Neural progenitor cell (in vitro differentiated cells): ENCODE measurements around the gene TRIM65. TPM values are rescaled to one million over a fixed set of nuclear protein-coding genes. Genes with fewer than 3 reads are reported as not detected.
A peak's percentile ranks its signal among the peaks of the same experiment; 100 is the strongest.

Experiments used
- DNase-seq: peaks from one replicate; pipeline ENCODE4 v3.0.0-alpha.2; 2016; ENCODE audit warnings: low spot score
- H2AFZ ChIP-seq: fragments of 200-600 bp; sonication (generic); replicated peaks from 2 replicates; pipeline ENCODE4 v1.6.1; 2016; ENCODE audit warnings: antibody characterized with exemption
- H3F3A ChIP-seq: fragments of 200-600 bp; sonication (generic); 2 replicates; pipeline ENCODE4 v1.6.1; 2016; ENCODE audit warnings: antibody characterized with exemption, low read depth
- H3K27ac ChIP-seq: fragments of 200-600 bp; sonication (generic); 2 replicates; pipeline ENCODE4 v1.5.1; 2016; ENCODE audit warnings: mild to moderate bottlenecking
- H3K27me3 ChIP-seq: fragments of 200-600 bp; sonication (generic); 2 replicates; pipeline ENCODE4 v1.6.1; 2016; ENCODE audit warnings: mild to moderate bottlenecking, moderate library complexity
- H3K36me3 ChIP-seq: fragments of 200-600 bp; sonication (generic); 2 replicates; pipeline ENCODE4 v1.5.1; 2016
- H3K4me1 ChIP-seq: fragments of 200-600 bp; sonication (generic); 2 replicates; pipeline ENCODE4 v1.6.1; 2016; ENCODE audit warnings: mixed run types
- H3K4me2 ChIP-seq: fragments of 200-600 bp; sonication (generic); 2 replicates; pipeline ENCODE4 v1.6.1; 2016
- H3K4me3 ChIP-seq: fragments of 200-600 bp; sonication (generic); 2 replicates; pipeline ENCODE4 v1.5.1; 2016
- H3K79me2 ChIP-seq: fragments of 200-600 bp; sonication (generic); 2 replicates; pipeline ENCODE4 v1.6.1; 2016; ENCODE audit warnings: low read depth
- H3K9ac ChIP-seq: fragments of 200-600 bp; sonication (generic); 2 replicates; pipeline ENCODE4 v1.6.1; 2016
- H3K9me3 ChIP-seq: fragments of 200-600 bp; sonication (generic); 2 replicates; pipeline ENCODE4 v1.5.1; 2016; ENCODE audit warnings: low read depth
- H4K20me1 ChIP-seq: fragments of 200-600 bp; sonication (generic); 2 replicates; pipeline ENCODE4 v1.6.1; 2016; ENCODE audit warnings: low read depth
- H3K27ac Mint-ChIP-seq: 3 replicates; pipeline ENCODE4 v1.8.0; 2021; ENCODE audit warnings: mixed read lengths
- H3K27me3 Mint-ChIP-seq: 2 replicates; pipeline ENCODE4 v1.8.0; 2022; ENCODE audit warnings: low read depth, mild to moderate bottlenecking, inconsistent platforms, moderate library complexity, mixed read lengths; ENCODE audit not compliant: insufficient read depth
- H3K36me3 Mint-ChIP-seq: 3 replicates; pipeline ENCODE4 v1.8.0; 2021; ENCODE audit warnings: mixed read lengths
- H3K4me1 Mint-ChIP-seq: 3 replicates; pipeline ENCODE4 v1.8.0; 2021; ENCODE audit warnings: mixed read lengths
- H3K4me3 Mint-ChIP-seq: 3 replicates; pipeline ENCODE4 v1.8.0; 2021; ENCODE audit warnings: mild to moderate bottlenecking, moderate library complexity, mixed read lengths
- H3K9me3 Mint-ChIP-seq: 3 replicates; pipeline ENCODE4 v1.8.0; 2020; ENCODE audit warnings: mixed read lengths
- EZH2 ChIP-seq: fragments of 200-600 bp; sonication (generic); IDR thresholded peaks from 2 replicates; pipeline ENCODE4 v1.6.1; 2017; ENCODE audit warnings: antibody characterized with exemption, mild to moderate bottlenecking, moderate library complexity
- EZH2phosphoT487 ChIP-seq: fragments of 200-600 bp; sonication (generic); IDR thresholded peaks from 2 replicates; pipeline ENCODE4 v1.6.1; 2017; ENCODE audit warnings: antibody characterized with exemption
- total RNA-seq: library from RNA; depleted of rRNA; stranded (reverse); fragments of >200 nt; gene quantifications from 2 replicates; pipeline ENCODE4 v1.2.3, GENCODE V29; 2015; ENCODE audit warnings: low replicate concordance
- TF ChIP-seq, protein P1 (sequence below): fragments of 200-600 bp; sonication (generic); IDR thresholded peaks from 2 replicates; pipeline ENCODE4 v1.5.1; 2017; ENCODE audit warnings: antibody characterized with exemption, mild to moderate bottlenecking

TRIM65 gene
- total RNA-seq, 1 donor from 2014 or later, result 17.2 TPM

DNA sequence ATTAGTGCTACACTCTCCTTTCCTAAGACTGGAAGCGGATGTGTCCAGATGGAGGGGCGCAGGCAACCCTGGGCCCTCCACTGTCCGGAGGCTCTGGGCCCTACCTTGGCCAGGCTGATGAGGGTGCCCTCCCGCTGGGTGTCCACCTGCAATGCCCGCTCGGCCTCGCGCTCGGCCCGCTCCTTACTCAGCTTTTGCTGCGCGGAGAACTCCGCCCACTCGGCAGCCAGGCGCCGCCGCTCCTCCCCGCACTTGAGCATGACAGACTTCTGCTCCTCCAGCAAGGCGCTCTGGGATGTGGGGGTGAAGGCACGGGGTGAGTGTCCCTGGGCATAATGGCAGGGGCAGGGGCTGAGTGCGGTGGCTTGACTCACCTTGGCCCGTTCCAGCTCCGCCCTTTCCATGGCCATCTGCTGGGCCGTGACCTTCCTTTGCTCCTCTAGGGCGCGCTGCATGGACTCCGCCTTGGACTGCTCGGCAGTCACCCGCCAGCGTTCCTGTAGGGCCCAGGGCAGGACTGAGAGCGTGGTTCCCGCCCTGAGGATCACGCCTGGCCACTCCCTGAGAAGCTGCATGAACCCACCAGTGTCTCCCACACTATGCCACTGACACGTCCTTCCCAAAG is 18.0 kb upstream of the TRIM65 start:
- H3K9me3 ChIP-seq, result no peaks in the 10 kb centered on the region
- TF ChIP-seq, protein P1, sequence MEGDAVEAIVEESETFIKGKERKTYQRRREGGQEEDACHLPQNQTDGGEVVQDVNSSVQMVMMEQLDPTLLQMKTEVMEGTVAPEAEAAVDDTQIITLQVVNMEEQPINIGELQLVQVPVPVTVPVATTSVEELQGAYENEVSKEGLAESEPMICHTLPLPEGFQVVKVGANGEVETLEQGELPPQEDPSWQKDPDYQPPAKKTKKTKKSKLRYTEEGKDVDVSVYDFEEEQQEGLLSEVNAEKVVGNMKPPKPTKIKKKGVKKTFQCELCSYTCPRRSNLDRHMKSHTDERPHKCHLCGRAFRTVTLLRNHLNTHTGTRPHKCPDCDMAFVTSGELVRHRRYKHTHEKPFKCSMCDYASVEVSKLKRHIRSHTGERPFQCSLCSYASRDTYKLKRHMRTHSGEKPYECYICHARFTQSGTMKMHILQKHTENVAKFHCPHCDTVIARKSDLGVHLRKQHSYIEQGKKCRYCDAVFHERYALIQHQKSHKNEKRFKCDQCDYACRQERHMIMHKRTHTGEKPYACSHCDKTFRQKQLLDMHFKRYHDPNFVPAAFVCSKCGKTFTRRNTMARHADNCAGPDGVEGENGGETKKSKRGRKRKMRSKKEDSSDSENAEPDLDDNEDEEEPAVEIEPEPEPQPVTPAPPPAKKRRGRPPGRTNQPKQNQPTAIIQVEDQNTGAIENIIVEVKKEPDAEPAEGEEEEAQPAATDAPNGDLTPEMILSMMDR, result no peak
- TF ChIP-seq EZH2 (no peak), EZH2phosphoT487 (no peak)
- no peak overlapping the region for H3K4me3 Mint-ChIP-seq
- H3K9me3 Mint-ChIP-seq, result no peaks in the 10 kb centered on the region
- no peak overlapping the region for H3K27ac Mint-ChIP-seq
- H3K9ac ChIP-seq, result no peak overlapping the region
- no peak overlapping the region for H3K4me2 ChIP-seq
- H3K4me1 Mint-ChIP-seq, result no peaks in the 10 kb centered on the region
- no peaks in the 10 kb centered on the region for H3K4me1 ChIP-seq
- no peak overlapping the region for H3K27ac ChIP-seq
- no peak overlapping the region for H3K4me3 ChIP-seq
- H4K20me1 ChIP-seq, result no peaks in the 10 kb centered on the region
- peaks cover 4% of the 10 kb centered on the region for H3K36me3 Mint-ChIP-seq
- no peaks in the 10 kb centered on the region for H3K36me3 ChIP-seq
- peaks cover 3% of the 10 kb centered on the region for H3K27me3 Mint-ChIP-seq
- H3F3A ChIP-seq, result peaks cover 7% of the 10 kb centered on the region
- H3K27me3 ChIP-seq, result no peaks in the 10 kb centered on the region
- no peak for DNase-seq
- H2AFZ ChIP-seq, result no peak overlapping the region
- no peaks in the 10 kb centered on the region for H3K79me2 ChIP-seq

DNA sequence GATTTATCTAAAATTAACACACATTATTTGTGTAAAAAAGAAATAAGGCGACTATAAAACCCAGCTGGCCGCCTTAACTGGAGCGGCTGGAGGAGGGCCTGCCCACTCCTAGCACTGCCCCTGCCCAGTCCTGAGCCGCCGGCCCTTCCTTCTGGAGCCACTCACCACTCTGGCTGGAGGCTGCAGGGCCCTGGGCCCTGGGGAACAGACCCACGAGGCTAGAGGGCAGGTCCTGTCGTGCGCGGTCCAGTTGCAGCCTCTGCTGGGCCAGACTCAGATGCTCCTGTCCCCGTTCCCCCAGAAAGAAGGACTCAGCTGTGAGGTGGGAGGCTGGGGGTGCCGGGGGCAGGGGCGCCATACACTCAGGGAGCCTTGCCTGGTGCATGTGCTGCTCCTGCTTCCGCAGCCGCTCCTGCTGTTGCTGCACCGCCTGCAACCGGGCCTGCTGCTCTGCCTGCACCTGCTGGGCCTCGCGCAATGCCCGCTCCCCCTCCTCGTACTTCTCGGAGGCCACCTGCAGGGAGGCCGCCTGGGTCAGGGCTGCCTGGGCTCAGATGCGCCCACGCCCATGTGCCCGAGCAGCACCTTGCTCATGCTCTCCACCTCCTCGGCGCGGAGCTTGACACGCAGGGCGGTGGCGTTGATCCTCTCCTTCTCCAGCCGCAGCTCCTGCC is 16.9 kb upstream of the TRIM65 start:
- no peak overlapping the region for H2AFZ ChIP-seq
- H3K4me1 Mint-ChIP-seq, result no peaks in the 10 kb centered on the region
- peaks cover 7% of the 10 kb centered on the region for H3F3A ChIP-seq
- H3K4me1 ChIP-seq, result no peaks in the 10 kb centered on the region
- no peak overlapping the region for H3K4me3 Mint-ChIP-seq
- H3K27me3 Mint-ChIP-seq, result peaks cover 3% of the 10 kb centered on the region
- peaks cover 6% of the 10 kb centered on the region for H3K36me3 Mint-ChIP-seq
- H3K4me3 ChIP-seq, result no peak overlapping the region
- H3K27ac Mint-ChIP-seq, result no peak overlapping the region
- no peaks in the 10 kb centered on the region for H3K79me2 ChIP-seq
- no peaks in the 10 kb centered on the region for H4K20me1 ChIP-seq
- no peak for DNase-seq
- H3K4me2 ChIP-seq, result no peak overlapping the region
- H3K27ac ChIP-seq, result no peak overlapping the region
- H3K9ac ChIP-seq, result no peak overlapping the region
- H3K27me3 ChIP-seq, result no peaks in the 10 kb centered on the region
- no peaks in the 10 kb centered on the region for H3K9me3 Mint-ChIP-seq
- TF ChIP-seq, protein P1, result no peak
- TF ChIP-seq EZH2phosphoT487, result no peak
- TF ChIP-seq EZH2, result no peak
- H3K9me3 ChIP-seq, result no peaks in the 10 kb centered on the region
- H3K36me3 ChIP-seq, result no peaks in the 10 kb centered on the region

GRCh38 chr17:75910699-75911098 is 13.9 kb upstream of the TRIM65 start:
- TF ChIP-seq EZH2 (no peak), EZH2phosphoT487 (no peak)
- TF ChIP-seq, protein P1, result no peak
- DNase-seq, result peak; percentile 54
- Histone ChIP-seq H3K27me3 (no peaks in the 10 kb centered on the region), H3K36me3 (no peaks in the 10 kb centered on the region), H4K20me1 (no peaks in the 10 kb centered on the region), H3K79me2 (no peaks in the 10 kb centered on the region), H3K4me2 (peak overlapping the region; percentile 54), H3K9me3 (no peaks in the 10 kb centered on the region), H3K9ac (peak overlapping the region; percentile 25), H3F3A (peaks cover 14% of the 10 kb centered on the region), H2AFZ (peak overlapping the region; percentile 58), H3K4me3 (no peak overlapping the region), H3K4me1 (no peaks in the 10 kb centered on the region), H3K27ac (peak overlapping the region; percentile 47)
- no peak overlapping the region for H3K4me3 Mint-ChIP-seq
- H3K27me3 Mint-ChIP-seq, result peaks cover 6% of the 10 kb centered on the region
- no peaks in the 10 kb centered on the region for H3K9me3 Mint-ChIP-seq
- H3K36me3 Mint-ChIP-seq, result peaks cover 3% of the 10 kb centered on the region
- H3K27ac Mint-ChIP-seq, result no peak overlapping the region
- H3K4me1 Mint-ChIP-seq, result no peaks in the 10 kb centered on the region
